Epithelial cell of esophagus (primary cell): Measurements from ENCODE around the gene RAI1.

Experiments
- DNase-seq: peaks from one replicate; pipeline ENCODE4 v3.0.0; 2010; ENCODE audit warnings: low read depth
- H3K4me3 ChIP-seq: 2 replicates; pipeline ENCODE4 v1.5.1; 2011; ENCODE audit warnings: mild to moderate bottlenecking, low read length, control low read depth
- TF ChIP-seq, protein P1 (sequence below): IDR thresholded peaks from 2 replicates; pipeline ENCODE4 v1.5.1; 2011; ENCODE audit warnings: low read depth, mild to moderate bottlenecking, low read length, control low read depth, inconsistent platforms; ENCODE audit not compliant: insufficient read depth; ENCODE audit errors: missing control alignments

RAI1 gene

DNA sequence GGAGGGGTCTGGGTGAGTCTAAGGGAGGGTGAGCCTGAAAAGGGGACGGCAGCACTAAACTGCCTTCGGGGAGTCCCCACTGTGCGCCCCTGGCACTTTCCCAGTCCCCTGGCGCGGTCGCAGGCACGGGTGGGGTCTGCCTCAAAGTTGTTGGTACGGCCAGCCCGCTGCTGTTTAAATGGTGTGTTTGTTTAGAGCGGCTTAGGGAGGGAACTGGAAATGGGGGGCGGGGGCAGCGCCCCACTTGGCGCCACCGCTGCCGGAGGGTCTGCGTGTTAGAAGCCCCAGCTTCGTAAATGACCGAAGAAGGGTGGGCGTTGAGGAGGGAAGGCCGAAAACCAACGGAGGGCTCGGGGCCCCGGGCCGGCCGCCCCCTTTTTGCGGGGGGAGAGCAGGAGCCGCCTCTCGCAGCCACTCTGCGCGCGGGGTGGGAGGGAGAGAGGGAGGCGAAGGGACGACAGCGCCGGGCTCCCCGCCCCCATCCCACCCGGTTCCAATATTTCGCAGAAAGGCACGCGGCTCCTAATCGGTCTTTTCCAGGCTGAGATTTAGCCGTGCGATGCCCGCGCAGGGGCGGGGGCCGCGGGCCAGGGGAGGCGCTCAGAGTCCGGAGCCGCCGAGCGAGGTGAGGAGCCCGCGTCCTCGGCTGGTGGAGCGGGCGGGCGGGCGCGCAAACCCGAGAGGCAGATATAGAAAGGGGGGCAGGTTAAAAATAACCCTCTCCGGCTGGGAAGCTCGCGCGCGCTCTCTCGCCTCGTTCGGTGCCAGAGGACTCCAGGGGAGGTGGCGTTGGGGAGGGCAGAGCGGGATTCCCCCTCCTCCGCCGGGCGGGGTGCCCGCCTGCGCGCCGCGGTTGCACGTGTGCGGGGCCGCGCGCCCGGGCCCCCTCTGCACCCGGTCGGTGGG lies 100.6 kb downstream of the RAI1 start:
- peak; percentile 49 for DNase-seq
- TF ChIP-seq, protein P1, sequence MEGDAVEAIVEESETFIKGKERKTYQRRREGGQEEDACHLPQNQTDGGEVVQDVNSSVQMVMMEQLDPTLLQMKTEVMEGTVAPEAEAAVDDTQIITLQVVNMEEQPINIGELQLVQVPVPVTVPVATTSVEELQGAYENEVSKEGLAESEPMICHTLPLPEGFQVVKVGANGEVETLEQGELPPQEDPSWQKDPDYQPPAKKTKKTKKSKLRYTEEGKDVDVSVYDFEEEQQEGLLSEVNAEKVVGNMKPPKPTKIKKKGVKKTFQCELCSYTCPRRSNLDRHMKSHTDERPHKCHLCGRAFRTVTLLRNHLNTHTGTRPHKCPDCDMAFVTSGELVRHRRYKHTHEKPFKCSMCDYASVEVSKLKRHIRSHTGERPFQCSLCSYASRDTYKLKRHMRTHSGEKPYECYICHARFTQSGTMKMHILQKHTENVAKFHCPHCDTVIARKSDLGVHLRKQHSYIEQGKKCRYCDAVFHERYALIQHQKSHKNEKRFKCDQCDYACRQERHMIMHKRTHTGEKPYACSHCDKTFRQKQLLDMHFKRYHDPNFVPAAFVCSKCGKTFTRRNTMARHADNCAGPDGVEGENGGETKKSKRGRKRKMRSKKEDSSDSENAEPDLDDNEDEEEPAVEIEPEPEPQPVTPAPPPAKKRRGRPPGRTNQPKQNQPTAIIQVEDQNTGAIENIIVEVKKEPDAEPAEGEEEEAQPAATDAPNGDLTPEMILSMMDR: no peak
- H3K4me3 ChIP-seq: peak overlapping the region; percentile 23

DNA sequence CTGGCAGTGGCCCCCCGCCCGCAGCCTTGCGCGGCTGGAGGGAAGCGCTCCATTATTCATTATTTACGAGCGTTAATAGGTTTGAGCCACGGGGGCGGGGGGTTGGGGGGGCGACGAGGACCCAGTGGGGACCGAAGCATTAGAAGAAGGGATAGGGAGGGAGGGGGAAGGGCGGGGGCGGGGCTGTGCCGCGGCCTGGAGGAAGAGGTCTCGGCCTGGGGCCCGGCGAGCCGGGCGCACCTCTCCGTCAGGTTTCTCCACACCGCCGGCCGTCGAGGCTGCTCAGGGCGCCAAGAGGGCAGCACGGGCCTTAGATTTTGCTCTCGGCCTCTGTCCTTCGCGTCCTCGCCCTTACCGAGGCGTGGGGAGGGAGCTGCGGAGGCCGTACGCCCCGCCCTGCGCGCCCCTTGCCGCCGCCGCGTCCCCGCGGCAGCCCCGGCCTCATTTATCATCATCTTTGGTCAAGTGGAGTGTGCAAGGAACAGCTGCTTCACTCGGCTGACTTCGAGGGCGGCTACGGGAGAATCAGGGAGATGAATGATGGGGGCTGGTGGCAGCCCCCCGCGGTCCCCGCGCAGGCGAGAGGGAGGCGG lies 101.4 kb downstream of the RAI1 start:
- no peak for DNase-seq
- TF ChIP-seq, protein P1: no peak
- peak overlapping the region; percentile 22 for H3K4me3 ChIP-seq

DNA sequence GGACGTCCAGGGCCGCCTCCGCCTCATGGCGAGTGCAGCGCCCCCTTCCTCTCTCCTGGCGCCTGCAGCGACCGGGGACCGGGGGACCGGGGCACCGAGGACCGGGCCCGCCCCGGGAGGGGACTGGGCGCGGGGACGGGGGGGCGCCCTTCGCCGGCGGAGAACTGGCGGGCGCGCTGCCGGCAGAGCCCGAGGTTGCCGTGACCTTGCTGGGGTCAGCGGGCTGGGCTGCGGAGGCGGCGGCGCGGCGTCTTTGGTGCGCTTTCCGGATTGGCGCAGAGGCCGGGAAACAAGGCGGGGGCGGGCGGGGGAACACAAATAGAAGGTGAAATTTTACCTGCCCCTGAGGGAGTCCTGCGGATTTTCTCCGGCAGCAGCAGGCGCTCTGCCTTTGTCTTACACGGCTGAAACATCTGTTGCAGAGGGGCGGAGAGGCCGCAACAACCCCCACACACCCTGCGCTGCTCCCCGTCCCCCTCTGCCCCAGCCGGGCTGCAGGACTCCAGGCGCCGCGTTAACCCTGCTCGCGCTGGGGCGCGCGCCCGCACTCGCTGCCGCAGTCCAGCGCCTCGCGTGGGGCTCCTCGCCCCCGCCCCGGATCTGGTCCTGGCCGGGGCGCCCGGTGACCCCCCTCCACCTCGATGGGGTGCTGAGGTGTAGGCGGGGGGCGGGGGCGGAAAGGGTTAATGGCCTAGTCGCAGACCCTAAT lies 102.0 kb downstream of the RAI1 start:
- peak; percentile 61 for DNase-seq
- TF ChIP-seq, protein P1: no peak
- H3K4me3 ChIP-seq: peak overlapping the region; percentile 27

DNA sequence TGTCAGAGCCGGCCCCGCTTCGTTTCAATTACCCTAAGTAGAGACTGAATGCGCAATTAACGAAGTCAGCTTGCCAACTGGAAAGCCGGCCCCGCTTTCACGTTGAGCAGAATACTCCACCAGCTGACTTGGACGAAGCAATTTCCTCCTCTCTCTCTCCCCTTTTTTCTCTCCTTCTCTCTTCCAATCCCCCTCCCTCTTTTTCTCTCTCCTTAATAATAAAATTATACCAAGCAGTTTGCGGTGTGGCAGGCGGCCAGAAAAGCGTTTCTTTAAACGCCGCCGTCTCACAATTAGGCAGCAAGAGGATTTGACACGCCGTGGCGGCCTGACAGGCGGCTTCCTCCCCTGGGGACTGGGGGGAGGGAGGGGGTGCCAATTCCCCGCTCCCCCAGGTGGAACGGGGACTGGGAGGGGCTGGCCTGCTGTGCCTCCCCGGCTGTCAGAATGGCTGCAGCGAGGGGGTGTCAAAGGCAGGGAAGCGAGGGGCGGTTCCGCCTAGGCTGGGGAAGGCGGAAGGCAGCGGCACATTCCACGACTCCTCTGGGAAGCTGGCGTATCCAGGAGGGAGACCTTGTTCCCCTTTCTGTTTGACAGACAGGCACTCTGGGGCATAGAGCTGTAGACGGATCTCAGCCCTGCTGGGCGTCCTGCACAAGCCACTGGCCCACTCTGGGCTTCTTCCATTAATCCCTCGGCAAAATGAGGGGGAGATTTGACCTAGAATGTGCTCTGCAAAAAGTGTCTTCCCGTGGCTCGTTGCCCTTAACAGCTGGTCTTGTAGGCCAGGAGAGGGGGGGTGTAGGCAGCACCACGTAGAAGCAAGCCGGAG lies 102.8 kb downstream of the RAI1 start:
- no peak for DNase-seq
- no peak overlapping the region for H3K4me3 ChIP-seq
- TF ChIP-seq, protein P1: no peak

DNA sequence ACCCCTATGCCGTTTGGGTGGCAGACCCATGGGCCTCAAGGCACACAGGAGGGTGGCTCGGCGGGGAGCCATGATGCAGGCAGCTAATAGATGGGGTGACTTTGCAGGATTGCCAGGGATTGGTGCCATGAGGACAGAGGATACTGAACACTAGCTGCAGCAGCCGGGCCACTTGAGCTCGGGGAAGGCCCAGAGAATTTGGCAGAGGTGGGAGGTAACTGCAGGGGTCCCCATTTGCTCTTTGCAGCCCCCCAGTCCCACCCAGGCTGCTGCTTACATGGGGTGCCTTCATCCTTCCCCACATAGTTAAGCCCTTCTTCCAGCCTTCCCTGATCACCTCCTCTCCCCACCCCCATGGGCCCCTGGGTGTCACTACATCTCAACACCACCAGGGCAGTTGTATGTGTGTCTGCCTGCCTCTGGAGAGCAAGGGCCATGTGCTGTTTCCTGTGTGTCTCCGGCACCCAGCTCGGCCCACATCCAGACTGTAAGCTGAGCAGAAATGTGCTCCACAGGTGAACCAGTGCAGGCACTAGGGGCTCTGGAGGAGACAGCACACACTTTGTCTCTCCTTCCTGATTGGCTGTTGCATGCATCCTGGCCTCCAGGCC lies 103.5 kb downstream of the RAI1 start:
- H3K4me3 ChIP-seq: no peak overlapping the region
- no peak for DNase-seq
- TF ChIP-seq, protein P1: no peak

DNA sequence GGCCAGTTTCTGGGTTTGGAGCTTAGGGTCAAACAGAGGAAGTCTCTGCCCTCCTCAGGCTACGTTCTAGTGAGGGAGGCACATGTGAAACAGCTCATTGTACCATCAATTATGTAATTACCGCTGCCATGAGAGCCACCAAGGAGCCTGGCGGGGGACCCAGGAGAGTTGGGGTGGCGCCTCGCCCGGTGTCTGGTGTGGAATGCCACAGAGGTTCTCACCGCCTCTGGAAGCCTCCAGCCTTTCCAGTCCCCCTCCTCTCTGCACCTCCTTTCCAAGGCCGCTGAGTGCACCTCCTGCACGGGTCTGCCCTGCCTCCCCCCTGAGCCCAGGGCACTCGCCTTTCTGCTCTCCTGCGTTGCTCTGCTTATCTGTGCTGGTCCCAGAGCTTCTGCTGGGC lies 104.1 kb downstream of the RAI1 start:
- H3K4me3 ChIP-seq: no peak overlapping the region
- DNase-seq: no peak
- TF ChIP-seq, protein P1: no peak
